GM18517 (cell line): ENCODE results near the gene CGN.

Source experiments
- ATAC-seq: cut with Tn5 transposase; IDR thresholded peaks from one replicate; pipeline ENCODE4 v1.9.1; 2021; ENCODE audit warnings: mild to moderate bottlenecking, moderate library complexity; ENCODE audit not compliant: unreplicated experiment

CGN gene

GRCh38 chr1:151523326-151523725 is 12.1 kb downstream of the CGN start:
- no peak for ATAC-seq

GRCh38 chr1:151524736-151525135 is 13.5 kb downstream of the CGN start:
- no peak for ATAC-seq

GRCh38 chr1:151526735-151527525 is 15.7 kb downstream of the CGN start:
- ATAC-seq, result no peak

GRCh38 chr1:151529211-151529702 is 18.1 kb downstream of the CGN start:
- ATAC-seq, result no peak

GRCh38 chr1:151529781-151530180 is 18.6 kb downstream of the CGN start:
- no peak for ATAC-seq

GRCh38 chr1:151530461-151530860 is 19.3 kb downstream of the CGN start:
- no peak for ATAC-seq

GRCh38 chr1:151533870-151534269 is 22.7 kb downstream of the CGN start:
- no peak for ATAC-seq

- ATAC-seq, result no peak
Observed at GRCh38 chr1:151534662-151535278, 23.6 kb downstream of the CGN start.

GRCh38 chr1:151535326-151536271 is 24.4 kb downstream of the CGN start:
- ATAC-seq, result no peak

GRCh38 chr1:151536499-151536898 is 25.3 kb downstream of the CGN start:
- no peak for ATAC-seq

- ATAC-seq, result no peak
Observed at GRCh38 chr1:151537112-151537511, 25.9 kb downstream of the CGN start.

GRCh38 chr1:151539321-151540020 is 28.3 kb downstream of the CGN start:
- ATAC-seq, result peak; percentile 29

- peak; percentile 91 for ATAC-seq
Observed at GRCh38 chr1:151540021-151540981, 29.1 kb downstream of the CGN start, which contains the start of gene TUFT1. TUFT1 (plus strand) TSS chr1:151540309; CDS start chr1:151540367, 58 bp downstream.

- ATAC-seq, result no peak
Observed at GRCh38 chr1:151540982-151541377, 29.8 kb downstream of the CGN start.

GRCh38 chr1:151541752-151542151 is 30.6 kb downstream of the CGN start:
- no peak for ATAC-seq

GRCh38 chr1:151542710-151543129 is 31.5 kb downstream of the CGN start:
- ATAC-seq, result no peak

- no peak for ATAC-seq
Observed at GRCh38 chr1:151545542-151545941, 34.4 kb downstream of the CGN start.

- ATAC-seq, result no peak
Observed at GRCh38 chr1:151546011-151546925, 35.1 kb downstream of the CGN start.
